Left lobe of liver (tissue), 2 donors: ENCODE measurements around the gene REEP3. TPM values are rescaled to one million over a fixed set of nuclear protein-coding genes. Genes with fewer than 3 reads are reported as not detected.
"Not testable (repeated sequence)": the region's sequence is repeated elsewhere in the genome, so short reads cannot be mapped to it uniquely, and the experiment has no call there.

ENCODE experiments used
- ATAC-seq: fragments of 200-7000 bp; cut with Tn5 transposase; one replicate; pipeline ENCODE4 v1.9.1; 2020; ENCODE audit warnings: mild to moderate bottlenecking, moderate library complexity
- DNase-seq: peaks from one replicate; pipeline ENCODE4 v3.0.0-alpha.2; 2020; ENCODE audit warnings: low spot score
- total RNA-seq: library from RNA; stranded (reverse); gene quantifications from one replicate; pipeline ENCODE4 v1.2.1, GENCODE V29; 2021
- donor health status: DM: no; HTN: no; CAD: no; lungs with moderate emphysema.
- donor health status: DM: no; HTN: yes; CAD: no.

Gene REEP3
- total RNA-seq, 1 donor from 2014 or later = 23.7 TPM

GRCh38 chr10:63653747-63654146 is 132.5 kb downstream of the REEP3 start:
- ATAC-seq (no peak), DNase-seq (no peak)

GRCh38 chr10:63657761-63658160 is 136.6 kb downstream of the REEP3 start:
- DNase-seq (no peak), ATAC-seq (no peak)

- not testable (repeated sequence) for ATAC-seq, DNase-seq
Observed at GRCh38 chr10:63660941-63661340, 139.7 kb downstream of the REEP3 start.

GRCh38 chr10:63661347-63661746 is 140.1 kb downstream of the REEP3 start:
- ATAC-seq (no peak), DNase-seq (no peak)

- DNase-seq (no peak), ATAC-seq (no peak)
Observed at GRCh38 chr10:63664341-63664885, 143.2 kb downstream of the REEP3 start.

GRCh38 chr10:63665006-63665580 is 143.9 kb downstream of the REEP3 start:
- ATAC-seq, DNase-seq: not testable (repeated sequence)

- DNase-seq = no peak
- no peak for ATAC-seq
Observed at GRCh38 chr10:63665670-63666134, 144.5 kb downstream of the REEP3 start.

GRCh38 chr10:63666836-63667383 is 145.7 kb downstream of the REEP3 start:
- DNase-seq (no peak), ATAC-seq (peak; percentile 11)

GRCh38 chr10:63667596-63668480 is 146.6 kb downstream of the REEP3 start:
- no peak for DNase-seq
- no peak for ATAC-seq

GRCh38 chr10:63670291-63670898 is 149.2 kb downstream of the REEP3 start:
- ATAC-seq (peak; percentile 64), DNase-seq (no peak)

- DNase-seq (no peak), ATAC-seq (peak; percentile 54)
Observed at GRCh38 chr10:63671317-63671937, 150.2 kb downstream of the REEP3 start.

- DNase-seq (no peak), ATAC-seq (no peak)
Observed at GRCh38 chr10:63672491-63672890, 151.3 kb downstream of the REEP3 start.

GRCh38 chr10:63673246-63673645 is 152.0 kb downstream of the REEP3 start:
- DNase-seq (no peak), ATAC-seq (no peak)

GRCh38 chr10:63673846-63674245 is 152.6 kb downstream of the REEP3 start:
- DNase-seq (no peak), ATAC-seq (no peak)

Other genes starting within 250 kb of the REEP3 start
- gene JMJD1C, start 55.4 kb upstream of the REEP3 start, total RNA-seq = 32.0 TPM